GM19438 (cell line): ENCODE measurements around the gene FBXL7.
"Not testable (repeated sequence)": the region's sequence is repeated elsewhere in the genome, so short reads cannot be mapped to it uniquely, and the experiment has no call there.

Source experiments
- ATAC-seq: cut with Tn5 transposase; IDR thresholded peaks from one replicate; pipeline ENCODE4 v1.9.1; 2021; ENCODE audit warnings: low read depth; ENCODE audit not compliant: unreplicated experiment

FBXL7 gene

DNA sequence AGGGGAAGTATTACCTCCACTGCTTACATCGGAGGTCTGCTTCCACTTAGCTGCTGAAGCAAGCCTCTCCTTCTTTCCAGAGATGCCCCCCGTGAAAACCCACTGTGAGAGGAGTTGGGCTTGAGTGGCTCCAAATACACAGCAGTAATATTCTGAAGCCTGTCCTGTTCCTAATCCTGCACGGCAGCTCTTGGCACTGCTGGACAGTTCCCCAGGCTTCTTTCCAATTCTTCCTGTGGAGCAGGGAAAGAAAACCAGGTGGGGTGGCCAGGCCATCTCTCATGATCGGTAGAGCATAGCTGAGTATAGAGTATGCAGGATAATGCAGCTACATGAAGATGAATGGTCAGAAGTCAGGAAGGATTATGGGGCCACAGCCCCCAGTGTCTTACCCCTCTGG is 344.3 kb downstream of the FBXL7 start:
- ATAC-seq: no peak

DNA sequence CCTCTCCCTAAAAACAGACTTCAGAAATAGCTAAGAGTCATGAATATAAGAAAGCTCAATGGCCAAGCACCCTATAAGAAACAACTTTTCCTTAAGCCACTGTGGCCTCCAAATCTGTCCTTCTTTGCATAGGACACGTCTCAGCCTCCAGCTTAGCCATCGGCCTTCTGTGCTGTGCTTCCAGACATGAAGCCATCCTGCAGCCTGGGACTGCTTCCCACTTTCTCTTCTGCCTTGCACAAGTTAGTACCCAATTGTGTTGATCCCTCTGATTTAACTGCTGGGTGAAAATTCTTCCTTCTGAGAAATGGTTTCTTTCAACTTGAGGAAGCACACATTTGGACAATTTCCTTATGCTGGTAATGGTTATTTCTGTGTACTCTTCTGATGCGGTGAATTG is 344.9 kb downstream of the FBXL7 start:
- no peak for ATAC-seq

DNA sequence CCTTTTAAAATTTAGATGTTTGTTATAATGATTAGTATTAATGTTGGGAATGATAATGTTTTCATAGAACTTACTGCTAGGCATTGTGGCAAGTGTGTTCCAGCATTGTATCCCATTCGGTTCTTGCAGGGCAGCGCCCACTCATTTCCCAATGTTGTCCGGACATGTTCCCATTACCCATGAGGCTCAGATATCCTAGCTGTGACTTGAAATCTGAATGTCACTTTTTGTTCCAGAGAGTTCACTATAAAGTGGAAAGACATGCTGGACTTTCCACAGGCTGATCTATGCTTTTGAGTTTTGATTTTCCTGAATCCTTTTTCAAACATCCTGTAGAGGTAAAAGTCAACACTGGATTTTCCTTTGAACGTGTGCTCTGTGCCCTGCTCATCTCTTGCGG is 350.6 kb downstream of the FBXL7 start:
- no peak for ATAC-seq

DNA sequence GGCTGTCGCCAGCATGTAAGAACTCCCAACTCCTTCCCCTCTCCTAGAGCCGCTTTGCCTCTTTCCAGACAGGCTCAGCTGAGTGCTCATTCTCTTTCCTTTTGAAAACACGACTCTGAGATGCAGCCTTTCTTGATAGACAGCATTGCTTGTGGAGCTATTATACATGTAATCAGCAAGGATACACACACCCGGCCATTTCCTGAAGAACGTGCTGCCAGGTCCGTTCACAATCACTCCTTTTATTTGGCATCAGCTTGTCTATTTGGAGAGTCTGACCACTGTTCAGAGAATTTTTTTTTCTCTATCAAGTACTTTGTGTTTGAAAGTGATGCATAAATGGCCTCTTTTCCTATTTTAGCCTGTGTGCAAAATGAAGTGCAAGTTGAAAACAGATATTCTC is 351.0 kb downstream of the FBXL7 start:
- ATAC-seq: no peak

DNA sequence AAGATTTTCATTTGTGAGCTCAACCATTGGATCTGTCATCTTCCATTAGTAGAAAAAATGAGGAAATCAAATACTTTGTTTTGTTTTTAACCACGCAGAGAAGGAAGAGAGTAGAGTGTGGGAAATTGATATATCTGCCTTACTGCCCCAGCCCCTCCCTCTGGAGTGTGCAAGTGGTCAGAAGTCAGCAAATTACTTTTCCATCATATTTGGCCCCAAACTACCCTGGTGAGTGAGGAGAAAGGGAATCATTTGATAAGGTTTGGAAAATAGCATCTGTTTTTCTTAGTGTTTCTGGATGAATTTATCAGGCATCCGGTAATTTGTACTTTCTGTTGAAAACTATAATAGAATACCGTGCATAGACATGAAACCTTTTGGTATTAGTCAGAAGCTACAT is 352.2 kb downstream of the FBXL7 start:
- ATAC-seq: no peak

DNA sequence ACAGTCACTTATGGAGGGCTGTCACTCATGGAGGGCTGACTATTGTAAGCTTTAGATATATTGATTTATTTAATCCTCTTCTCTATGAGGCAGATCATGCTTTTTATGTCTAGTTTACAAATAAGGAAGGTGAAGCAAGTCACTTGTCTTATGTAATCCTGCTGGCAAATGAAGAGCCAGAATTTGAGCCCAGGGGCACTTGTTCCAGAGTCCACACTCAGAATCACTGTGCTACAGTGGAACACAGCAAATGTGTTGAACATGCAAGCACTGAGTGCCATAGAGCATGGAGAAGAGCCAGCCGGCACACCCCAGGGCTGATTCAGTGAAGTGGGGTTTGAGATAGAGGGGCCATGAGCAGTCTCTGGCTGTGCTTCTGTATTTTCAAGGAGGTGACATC is 353.0 kb downstream of the FBXL7 start:
- no peak for ATAC-seq

DNA sequence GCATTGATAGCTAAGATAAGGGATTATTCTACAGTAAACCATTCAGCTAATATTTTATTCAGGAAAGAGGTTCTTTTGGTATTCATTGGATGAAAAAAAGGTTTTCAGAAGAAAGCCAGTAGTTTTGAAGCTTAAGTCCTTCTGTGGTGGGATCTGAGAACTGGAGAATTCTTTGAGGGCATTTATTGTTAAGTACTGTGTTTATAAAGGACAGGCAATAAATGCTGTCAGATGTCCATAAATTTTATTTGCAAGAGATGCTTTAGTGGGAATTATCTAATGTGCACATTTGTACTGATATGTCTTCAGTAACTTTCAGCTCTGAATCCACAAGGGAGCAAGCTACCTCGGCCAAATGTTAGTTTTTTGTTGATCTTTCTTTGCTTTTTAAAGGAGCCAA is 358.3 kb downstream of the FBXL7 start:
- ATAC-seq: no peak

DNA sequence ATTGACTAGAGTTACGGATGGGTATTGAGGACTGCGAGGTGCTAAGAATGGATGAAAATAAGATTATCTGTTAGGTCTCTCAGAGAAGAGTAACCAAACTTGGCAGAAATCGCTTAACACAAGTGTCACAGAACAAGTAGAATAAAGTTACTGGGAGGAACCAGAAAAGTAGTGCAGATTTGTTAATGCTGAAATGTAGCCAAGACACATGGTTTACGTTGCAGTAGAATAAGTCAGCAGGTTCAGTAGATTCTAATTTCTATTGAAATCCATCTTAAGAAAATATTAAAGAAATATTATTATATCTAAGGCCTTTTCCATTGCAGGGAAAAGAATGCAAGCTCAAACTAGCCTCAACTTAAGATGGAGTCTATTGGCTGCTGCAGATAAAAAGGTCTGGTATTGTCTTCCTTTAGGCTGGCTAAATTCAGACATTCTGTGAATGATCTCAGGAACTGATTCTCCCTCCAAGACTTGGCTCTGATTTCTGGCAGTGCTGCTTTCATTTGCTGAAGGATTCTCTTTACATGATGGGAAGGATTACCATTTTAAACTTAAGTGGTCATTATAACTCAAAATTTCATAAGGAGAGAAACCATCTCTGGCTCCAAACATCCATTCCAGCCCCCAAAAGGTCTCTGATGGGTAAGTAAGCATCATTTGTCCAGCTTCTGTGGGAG is 364.7 kb downstream of the FBXL7 start:
- ATAC-seq: no peak

DNA sequence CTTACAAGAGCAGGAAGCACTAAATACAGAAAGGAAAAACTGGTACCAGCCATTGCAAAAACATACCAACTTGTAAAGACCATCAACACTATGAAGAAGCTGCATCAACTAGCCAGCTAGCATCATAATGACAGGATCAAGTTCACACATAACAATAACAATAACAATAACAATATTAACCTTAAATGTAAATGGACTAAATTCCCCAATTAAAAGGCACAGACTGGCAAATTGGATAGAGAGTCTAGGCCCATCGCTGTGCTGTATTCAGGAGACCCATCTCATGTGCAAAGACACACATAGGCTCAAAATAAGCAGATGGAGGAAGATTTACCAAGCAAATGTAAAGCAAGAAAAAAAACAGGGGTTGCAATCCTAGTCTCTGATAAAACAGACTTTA is 372.3 kb downstream of the FBXL7 start:
- ATAC-seq: not testable (repeated sequence)

DNA sequence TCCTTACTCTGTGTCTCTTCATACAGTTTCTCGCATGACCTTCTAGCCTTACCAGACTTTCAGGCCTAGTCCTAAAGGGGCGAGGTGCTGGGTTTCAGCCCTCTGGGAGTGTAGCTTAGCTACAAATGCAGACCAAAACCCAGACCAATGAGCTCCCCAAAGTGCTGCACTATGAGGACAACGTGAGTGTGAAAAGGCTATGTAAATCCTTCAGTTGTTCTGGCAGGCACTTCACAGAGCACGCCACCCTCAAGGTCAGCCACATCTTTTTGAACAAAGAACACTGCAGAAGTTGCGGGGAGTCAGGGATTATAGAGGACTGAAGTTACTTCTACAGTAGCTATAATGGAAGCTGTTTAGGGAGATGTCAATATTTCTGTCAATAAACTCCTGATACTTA is 377.9 kb downstream of the FBXL7 start:
- ATAC-seq: no peak

DNA sequence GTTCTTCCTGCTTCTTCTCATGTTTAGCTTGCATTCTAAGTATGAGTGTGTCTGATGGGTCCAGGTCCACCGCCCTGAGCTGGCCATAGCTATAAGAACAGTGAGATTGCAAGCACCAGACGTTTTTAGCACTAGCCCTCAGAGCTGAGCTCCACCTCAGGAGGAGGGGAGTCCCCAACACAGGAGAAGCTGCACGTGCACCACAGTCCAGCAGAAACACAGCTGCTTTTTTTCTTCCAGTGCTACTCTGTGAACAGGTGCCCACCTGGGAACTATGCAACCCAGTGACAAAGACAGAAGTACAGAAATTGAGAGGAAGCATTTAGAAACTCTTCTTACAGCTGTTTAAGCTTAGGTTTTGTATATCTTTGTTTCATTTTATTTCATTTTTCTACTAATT is 380.2 kb downstream of the FBXL7 start:
- no peak for ATAC-seq

DNA sequence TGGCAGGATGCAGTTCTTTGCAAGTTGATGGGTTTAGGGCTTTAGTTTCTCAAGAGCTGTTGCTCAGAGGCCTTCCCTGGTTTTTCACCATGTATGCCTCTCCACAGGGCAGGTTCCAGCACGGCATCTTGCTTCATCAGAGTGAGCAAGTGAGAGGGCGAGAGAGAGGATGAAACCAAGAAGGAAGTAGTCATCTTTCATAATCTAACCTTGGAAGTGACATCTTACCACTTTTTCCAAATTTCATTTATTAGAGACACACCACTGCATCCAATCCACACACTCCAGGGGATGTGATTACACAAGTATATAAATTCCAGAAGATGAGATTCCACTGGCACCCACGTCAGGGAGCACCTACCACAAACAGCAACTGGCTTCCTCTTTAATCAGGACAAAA is 385.2 kb downstream of the FBXL7 start:
- ATAC-seq: no peak

DNA sequence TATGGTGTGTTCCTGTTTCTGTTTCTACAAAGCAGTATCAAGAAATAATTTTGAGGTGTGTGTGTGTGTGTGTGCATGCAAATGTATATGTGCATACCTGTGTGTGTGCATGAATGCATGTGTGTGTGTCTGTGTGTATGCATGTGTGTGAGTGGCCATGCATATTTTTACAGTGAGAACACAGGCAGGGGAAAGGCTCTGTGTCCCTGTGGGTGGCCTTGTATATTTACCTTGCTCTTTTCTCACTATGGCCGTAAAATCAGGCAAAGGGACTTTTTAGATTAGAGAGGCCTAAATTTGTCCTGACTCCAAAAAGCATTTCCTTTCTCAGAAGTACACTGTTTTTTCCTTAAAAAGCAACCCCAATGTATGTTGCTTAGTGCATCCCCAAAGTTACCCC is 386.2 kb downstream of the FBXL7 start:
- ATAC-seq: no peak

DNA sequence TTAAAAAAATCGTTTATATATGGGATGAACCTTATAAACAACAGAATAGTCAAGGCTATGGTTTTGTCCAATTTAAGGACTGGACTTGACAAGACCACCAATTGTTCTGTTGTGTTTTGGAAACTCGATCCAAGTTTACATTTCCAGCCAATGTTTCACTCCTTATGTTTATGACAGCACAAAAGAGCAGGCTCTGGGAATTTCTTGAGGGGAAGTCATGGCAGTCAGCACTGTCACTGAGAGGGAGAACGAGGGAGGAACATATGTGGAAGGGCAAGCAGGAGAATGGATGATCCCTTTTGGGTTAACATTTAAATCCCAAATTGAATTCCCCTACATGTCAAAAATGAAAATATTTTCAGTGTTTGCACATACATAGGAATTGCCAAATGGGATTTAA is 387.1 kb downstream of the FBXL7 start:
- no peak for ATAC-seq

DNA sequence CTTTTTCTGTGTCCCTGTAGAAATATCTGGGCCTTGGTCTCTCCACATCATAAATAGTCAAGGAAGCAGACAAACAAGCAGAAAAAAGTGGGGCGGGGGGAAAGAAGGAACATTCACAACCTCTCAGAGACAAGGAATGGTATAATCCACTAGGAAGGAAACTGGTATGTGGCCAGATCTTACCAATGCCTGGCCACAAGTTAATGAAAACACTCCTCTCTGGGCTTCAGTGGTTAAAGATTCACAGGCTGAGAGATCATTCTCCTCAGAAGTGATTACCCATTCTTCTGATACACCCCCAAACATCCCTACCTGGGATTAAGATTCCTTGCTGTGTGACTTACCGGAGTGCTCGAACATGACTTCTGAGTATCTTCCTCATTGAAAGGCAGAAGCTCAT is 389.0 kb downstream of the FBXL7 start:
- no peak for ATAC-seq

DNA sequence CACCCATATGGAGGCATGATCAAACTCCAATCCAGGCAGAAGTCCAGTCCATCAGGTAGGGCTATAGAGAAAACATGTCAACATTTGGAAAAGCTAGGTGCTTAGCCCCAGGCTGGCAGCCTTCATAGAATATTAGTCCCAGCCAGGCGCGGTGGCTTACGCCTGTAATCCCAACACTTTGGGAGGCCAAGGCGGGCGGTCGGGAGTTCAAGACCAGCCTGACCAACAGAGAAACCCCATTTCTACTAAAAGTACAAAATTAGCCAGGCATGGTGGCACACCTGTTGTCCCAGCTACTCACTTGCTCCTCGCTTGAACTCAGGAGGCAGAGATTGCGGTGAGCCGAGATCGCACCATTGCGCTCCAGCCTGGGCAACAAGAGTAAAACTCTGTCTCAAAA is 393.9 kb downstream of the FBXL7 start:
- ATAC-seq: no peak

DNA sequence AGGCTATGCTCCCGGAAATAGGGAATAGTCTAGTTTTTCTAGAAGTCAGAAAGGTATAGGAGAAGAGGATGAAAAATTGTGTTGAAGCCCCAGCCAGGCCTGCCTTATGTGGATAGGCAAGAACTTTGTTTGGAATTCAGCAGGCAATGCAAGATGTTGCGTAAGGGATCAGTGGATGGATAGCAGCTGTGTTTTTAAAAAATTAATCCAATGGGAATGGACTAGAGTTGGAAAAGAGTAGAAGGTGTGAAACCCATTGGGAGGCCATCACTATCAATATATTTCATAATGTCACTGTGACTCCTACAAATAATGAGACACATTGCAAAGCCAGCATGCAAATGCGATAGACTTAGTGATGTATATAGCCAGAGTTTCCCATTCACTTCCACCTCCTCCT is 397.7 kb downstream of the FBXL7 start:
- ATAC-seq: no peak

DNA sequence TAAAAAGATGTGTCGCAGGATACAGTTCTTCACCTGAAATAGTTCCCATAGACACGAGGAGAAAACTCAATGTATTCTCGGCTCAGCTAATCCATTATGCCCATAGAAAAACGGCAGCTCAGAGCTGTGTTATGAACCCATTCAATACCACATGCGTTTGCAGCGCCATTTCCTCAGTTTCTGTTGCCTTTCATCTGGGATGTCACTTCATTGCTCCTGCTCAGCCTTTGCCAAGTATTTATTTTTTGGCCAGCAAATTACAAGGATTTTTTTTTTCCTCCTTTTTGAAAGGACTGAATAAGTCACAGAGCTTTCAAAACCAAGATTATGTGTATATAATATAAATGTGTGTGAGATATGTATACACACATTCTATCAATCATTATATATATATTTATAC is 398.7 kb downstream of the FBXL7 start:
- no peak for ATAC-seq

DNA sequence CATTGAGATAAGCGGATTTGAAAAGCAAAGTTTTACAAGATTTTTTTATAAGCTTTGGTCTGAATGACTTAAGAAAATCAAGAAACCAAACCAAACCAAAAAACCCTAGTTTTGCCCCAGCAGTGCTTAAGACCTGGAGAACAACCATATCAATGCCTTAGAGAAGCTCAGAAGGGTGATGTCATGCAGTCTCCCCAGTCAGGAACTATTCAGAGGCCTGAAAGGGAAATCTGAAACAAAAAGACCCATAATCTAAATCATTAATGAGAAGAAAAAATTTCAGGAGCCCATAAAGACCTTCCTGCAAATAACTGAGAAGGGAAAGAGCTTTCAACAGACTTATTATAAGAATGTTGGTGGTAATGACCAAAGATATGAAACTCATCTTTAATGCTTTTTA is 399.5 kb downstream of the FBXL7 start:
- ATAC-seq: no peak

DNA sequence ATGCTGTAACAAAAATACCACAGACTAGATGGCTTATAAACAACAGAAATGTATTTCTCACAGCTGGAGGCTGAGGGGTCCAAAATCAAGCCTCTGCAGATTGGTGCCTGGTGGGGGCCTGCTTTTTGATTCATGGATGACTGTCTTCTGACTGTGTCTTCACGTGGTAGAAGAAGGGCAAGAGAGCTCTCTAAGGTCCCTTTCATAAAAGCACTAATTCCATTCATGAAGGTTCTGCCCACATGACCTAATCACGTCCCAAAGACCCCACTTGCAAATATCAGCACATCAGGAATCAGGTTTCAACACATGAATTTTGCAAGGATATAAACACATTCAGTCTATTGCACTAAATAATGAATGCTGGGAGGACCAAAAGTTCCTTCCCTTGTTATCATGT is 401.2 kb downstream of the FBXL7 start:
- no peak for ATAC-seq

DNA sequence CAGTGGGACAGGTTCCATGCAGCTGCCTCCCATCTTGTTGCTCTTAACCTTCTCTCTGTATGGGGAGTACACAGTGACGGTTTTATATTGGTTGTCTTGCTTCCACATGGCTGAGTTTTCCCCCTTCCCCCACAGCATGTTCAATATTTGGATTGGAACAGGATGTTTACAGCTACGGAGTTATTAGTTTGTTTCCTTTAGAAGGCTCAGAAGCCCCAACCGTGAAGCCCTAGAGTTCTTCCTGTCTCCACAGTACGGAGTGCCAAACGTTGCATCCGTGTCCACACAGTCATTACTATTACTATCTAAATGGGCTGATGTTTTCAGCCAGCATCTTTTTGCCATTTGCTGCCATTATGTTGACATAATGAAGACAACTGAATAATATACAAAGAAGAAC is 402.1 kb downstream of the FBXL7 start:
- no peak for ATAC-seq

DNA sequence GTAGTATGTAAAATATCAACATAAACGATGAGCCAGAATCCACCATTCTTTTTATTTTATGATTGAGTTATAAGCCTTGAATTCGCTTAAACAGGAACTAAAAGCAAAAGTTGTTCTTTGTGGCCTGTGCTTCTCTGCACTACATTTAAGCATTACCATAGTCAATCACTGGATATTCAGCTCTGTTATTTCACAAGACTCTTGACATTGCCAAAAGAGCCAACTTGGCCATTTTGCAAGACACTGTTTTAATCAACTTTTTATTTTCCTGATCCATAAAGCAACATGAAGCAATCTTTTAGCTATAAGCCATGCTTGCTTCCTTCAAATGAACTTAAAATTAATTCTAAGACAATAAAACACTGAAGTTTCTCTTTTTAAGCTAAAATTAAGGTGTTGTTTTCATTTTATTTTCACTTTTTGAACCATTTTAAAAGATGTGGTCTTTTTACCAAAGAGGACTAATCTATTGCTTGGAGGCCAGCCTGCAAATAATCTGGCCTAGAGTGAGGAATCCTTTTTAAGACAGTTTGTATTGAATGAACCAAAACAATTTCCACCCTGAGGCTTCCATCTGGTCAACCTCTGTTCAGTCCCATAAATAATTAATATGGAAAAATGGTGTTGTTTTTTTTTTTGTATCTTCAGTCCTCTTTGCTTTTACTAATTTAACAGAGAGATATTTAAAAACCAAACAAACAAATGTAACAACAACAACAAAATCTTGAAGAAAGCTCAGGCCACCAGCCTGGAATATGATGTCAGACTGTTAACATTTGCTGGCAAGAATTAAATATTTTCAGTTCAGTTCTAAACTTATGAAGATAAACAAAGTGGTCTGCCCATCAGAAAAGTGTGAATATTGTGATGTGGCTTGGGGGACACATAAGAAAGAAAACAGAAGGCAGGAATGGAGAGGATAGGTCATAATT is 405.2 kb downstream of the FBXL7 start:
- ATAC-seq: no peak
